SK-N-SH (cell line): ENCODE results near the gene RWDD3. TPM values are rescaled to one million over a fixed set of nuclear protein-coding genes. Genes with fewer than 3 reads are reported as not detected.

Source experiments
- CTCF ChIA-PET: fragments of 300-600, 350-600 bp; formaldehyde crosslinking; extraction: SDS; loops from one replicate; lab custom pipeline; 2021; lab: Yijun Ruan, JAX
- POLR2A ChIA-PET: fragments of 350-600 bp; sonication (Branson Sonifier 250); formaldehyde crosslinking; extraction: SDS; loops from one replicate; lab custom pipeline; 2020; ENCODE audit warnings: antibody characterized with exemption, inconsistent platforms; lab: Yijun Ruan, JAX
- DNase-seq: peaks from one replicate; pipeline ENCODE4 v3.0.0; 2012
- H2AFZ ChIP-seq: fragments of 200-600 bp; sonication (generic); 2 replicates; pipeline ENCODE4 v1.8.1; 2016; ENCODE audit warnings: antibody characterized with exemption, mild to moderate bottlenecking, low read depth
- H3F3A ChIP-seq: fragments of 200-600 bp; sonication (generic); replicated peaks from 2 replicates; pipeline ENCODE3; 2016; ENCODE audit warnings: antibody characterized with exemption, mild to moderate bottlenecking; ENCODE audit not compliant: insufficient read depth
- H3K27ac ChIP-seq, 2 experiments: fragments of 200-500 bp in 1 of 2; fragments of 200-600 bp in 1 of 2; sonication (Bioruptor generic) in 1 of 2; sonication (generic), shearing (Covaris generic) in 1 of 2; 2 replicates each; pipeline versions ENCODE4 v1.5.1 to v1.6.1; 2014 to 2016; ENCODE audit warnings: low read depth in 2 of 2, inconsistent platforms in 1 of 2, low read length in 1 of 2, mild to moderate bottlenecking in 1 of 2, mixed read lengths in 1 of 2
- H3K27me3 ChIP-seq: fragments of 200-600 bp; sonication (generic), shearing (Covaris generic); 2 replicates; pipeline ENCODE4 v1.6.1; 2016; ENCODE audit warnings: mixed run types; ENCODE audit not compliant: insufficient read depth
- H3K36me3 ChIP-seq, 2 experiments: fragments of 200-500 bp in 1 of 2; fragments of 200-600 bp in 1 of 2; sonication (Bioruptor generic) in 1 of 2; sonication (generic) in 1 of 2; replicated peaks in 1 of 2; 2 replicates each; pipeline versions ENCODE3 to v1.5.1; 2014 to 2016; ENCODE audit warnings: low read length in 1 of 2, mild to moderate bottlenecking in 1 of 2; ENCODE audit not compliant: insufficient read depth in 2 of 2, control insufficient read depth in 1 of 2
- H3K4me1 ChIP-seq, 2 experiments: fragments of 200-500 bp in 1 of 2; fragments of 200-600 bp in 1 of 2; sonication (Bioruptor generic) in 1 of 2; sonication (generic), shearing (Covaris generic) in 1 of 2; 2 replicates each; pipeline versions ENCODE4 v1.5.1 to v1.6.1; 2014 to 2016; ENCODE audit warnings: low read depth in 1 of 2, low read length in 1 of 2, mixed run types in 1 of 2; ENCODE audit not compliant: insufficient read depth in 2 of 2, control insufficient read depth in 1 of 2
- H3K4me2 ChIP-seq: fragments of 200-600 bp; sonication (generic), shearing (Covaris generic); 2 replicates; pipeline ENCODE4 v1.6.1; 2017; ENCODE audit warnings: mixed run types
- H3K4me3 ChIP-seq, 2 experiments: fragments of 200-500 bp in 1 of 2; fragments of 200-600 bp in 1 of 2; sonication (Bioruptor generic) in 1 of 2; sonication (generic), shearing (Covaris generic) in 1 of 2; 2 replicates each; pipeline versions ENCODE4 v1.5.1 to v1.8.1; 2014 to 2016; ENCODE audit warnings: low read depth in 2 of 2, inconsistent platforms in 1 of 2, low read length in 1 of 2, mild to moderate bottlenecking in 1 of 2, mixed read lengths in 1 of 2, moderate library complexity in 1 of 2
- H3K79me2 ChIP-seq: fragments of 200-600 bp; sonication (generic); 2 replicates; pipeline ENCODE4 v1.8.1; 2017; ENCODE audit warnings: mild to moderate bottlenecking; ENCODE audit not compliant: insufficient read depth
- H3K9ac ChIP-seq: fragments of 200-600 bp; sonication (generic); 2 replicates; pipeline ENCODE4 v1.6.1; 2017; ENCODE audit warnings: mixed run types
- H3K9me2 ChIP-seq: fragments of 200-600 bp; sonication (generic); 2 replicates; pipeline ENCODE4 v1.6.1; 2017; ENCODE audit warnings: mixed run types
- H3K9me3 ChIP-seq: fragments of 200-600 bp; sonication (generic); 2 replicates; pipeline ENCODE4 v1.6.1; 2017; ENCODE audit warnings: mixed run types, mild to moderate bottlenecking, moderate library complexity
- H4K20me1 ChIP-seq: fragments of 200-600 bp; sonication (generic); 2 replicates; pipeline ENCODE4 v1.6.1; 2017; ENCODE audit warnings: mild to moderate bottlenecking, mixed run types; ENCODE audit not compliant: insufficient read depth
- EP300 ChIP-seq, 2 experiments: IDR thresholded peaks; 2 replicates each; pipeline versions ENCODE4 v1.4.0 to v1.6.1; 2012; ENCODE audit warnings: borderline replicate concordance in 1 of 2, low read depth in 1 of 2, low read length in 1 of 2
- EZH2phosphoT487 ChIP-seq: fragments of 200-600 bp; sonication (generic); IDR thresholded peaks from 2 replicates; pipeline ENCODE4 v1.6.1; 2017; ENCODE audit warnings: low read depth, mixed run types, mild to moderate bottlenecking, antibody characterized with exemption, moderate library complexity, borderline replicate concordance
- FOSL2 ChIP-seq: IDR thresholded peaks from 2 replicates; pipeline ENCODE4 v1.4.0; 2012; ENCODE audit warnings: low read depth, mild to moderate bottlenecking, moderate library complexity, borderline replicate concordance
- FOXJ3 ChIP-seq: sonication (generic); formaldehyde crosslinking; IDR thresholded peaks from 2 replicates; pipeline ENCODE4 v1.5.1; 2020; ENCODE audit warnings: mild to moderate bottlenecking, missing genetic modification reagents
- FOXM1 ChIP-seq: IDR thresholded peaks from 2 replicates; pipeline ENCODE4 v1.4.0; 2012; ENCODE audit warnings: low read depth, mild to moderate bottlenecking
- GABPA ChIP-seq: IDR thresholded peaks from 2 replicates; pipeline ENCODE4 v1.4.0; 2012; ENCODE audit warnings: low read depth, mild to moderate bottlenecking
- IRF3 ChIP-seq: fragments of 150-350 bp; IDR thresholded peaks from 2 replicates; pipeline ENCODE4 v1.6.1; 2016; ENCODE audit warnings: mild to moderate bottlenecking, low read depth, low read length
- JUND ChIP-seq: IDR thresholded peaks from 2 replicates; pipeline ENCODE4 v1.4.0; 2012
- MXI1 ChIP-seq: IDR thresholded peaks from 2 replicates; pipeline ENCODE4 v1.6.1; 2012; ENCODE audit warnings: mild to moderate bottlenecking, low read depth, low read length, improper control_type of control experiment
- RAD21 ChIP-seq: IDR thresholded peaks from 2 replicates; pipeline ENCODE4 v1.6.1; 2012; ENCODE audit warnings: mild to moderate bottlenecking, low read length
- RFX5 ChIP-seq: IDR thresholded peaks from 2 replicates; pipeline ENCODE4 v1.6.1; 2012; ENCODE audit warnings: mild to moderate bottlenecking, improper control_type of control experiment, low read length
- RXRA ChIP-seq: IDR thresholded peaks from 2 replicates; pipeline ENCODE4 v1.4.0; 2012; ENCODE audit warnings: low read depth, mild to moderate bottlenecking, borderline replicate concordance
- SIN3A ChIP-seq: IDR thresholded peaks from 2 replicates; pipeline ENCODE4 v1.6.1; 2012; ENCODE audit warnings: low read depth, mild to moderate bottlenecking, low read length, moderate library complexity, borderline replicate concordance
- SMC3 ChIP-seq: IDR thresholded peaks from 2 replicates; pipeline ENCODE4 v1.6.1; 2012; ENCODE audit warnings: low read depth, low read length, improper control_type of control experiment
- TEAD4 ChIP-seq: IDR thresholded peaks from 2 replicates; pipeline ENCODE4 v1.4.0; 2012; ENCODE audit warnings: mild to moderate bottlenecking, borderline replicate concordance; ENCODE audit not compliant: insufficient read depth
- USF2 ChIP-seq: fragments of 150-350 bp; IDR thresholded peaks from 2 replicates; pipeline ENCODE4 v1.6.1; 2017; ENCODE audit warnings: antibody characterized with exemption, low read length, low read depth, borderline replicate concordance
- YY1 ChIP-seq: IDR thresholded peaks from 2 replicates; pipeline ENCODE4 v1.4.0; 2012; ENCODE audit warnings: low read depth, mild to moderate bottlenecking
- ZBTB33 ChIP-seq: IDR thresholded peaks from 2 replicates; pipeline ENCODE4 v1.4.0; 2012; ENCODE audit warnings: low read depth, borderline replicate concordance
- WGBS: methylation state at CpG from one replicate; pipeline ENCODE4 v1.1.6; 2017; ENCODE audit warnings: low lambda C conversion rate; 5-methylcytosine and 5-hydroxymethylcytosine counted together
- polyA plus RNA-seq, 3 experiments: library from polyadenylated mRNA; depleted of rRNA; stranded (reverse); fragments of >200 nt; gene quantifications; 2 replicates each; pipeline ENCODE4 v1.2.3, GENCODE V29; 2012

Gene RWDD3
- polyA plus RNA-seq, 1 of the 3 experiments (the other 2 are of a cell fraction) = 11.9 TPM

GRCh38 chr1:95230768-95231191, 3.2 kb upstream of the RWDD3 start:
- H3K9me3 ChIP-seq = no peaks in the 10 kb centered on the region
- no peak overlapping the region for H3K4me2 ChIP-seq
- no peak for DNase-seq
- H3K4me1 ChIP-seq = peaks cover 0 to 7% of the 10 kb centered on the region in 2 experiments; a peak in 2 of 4 replicates
- 89% methylated on average over 3 of the region's 3 CpGs for WGBS
- H3K4me3 ChIP-seq = no peak overlapping the region
- ChIA-PET CTCF (interaction anchor here (1.0 kb wide), 1 partner anchor 189 kb away, joined by 3 read pairs; no protein-coding TSS in a partner anchor), POLR2A (no interaction called here)
- H3F3A ChIP-seq = no peaks in the 10 kb centered on the region
- no peaks in the 10 kb centered on the region for H3K36me3 ChIP-seq
- no peaks in the 10 kb centered on the region for H3K27me3 ChIP-seq
- H3K27ac ChIP-seq = no peak overlapping the region
- TF ChIP-seq RXRA (no peak), ZBTB33 (no peak), GABPA (no peak), YY1 (no peak), SMC3 (no peak), EP300 (IDR thresholded peaks at IDR 0.05; ENCODE audit: borderline replicate concordance in 1 of 2, low read depth in 1 of 2, low read length in 1 of 2) (no peak), SIN3A (no peak), FOSL2 (no peak), IRF3 (no peak), RAD21 (no peak), RFX5 (no peak), FOXM1 (no peak), JUND (no peak), USF2 (no peak), EZH2phosphoT487 (no peak), MXI1 (no peak), FOXJ3 (CRISPR knock-in tag) (no peak), TEAD4 (no peak)
- H2AFZ ChIP-seq = no peak overlapping the region
- H3K9ac ChIP-seq = no peak overlapping the region
- peaks cover 15% of the 10 kb centered on the region for H3K79me2 ChIP-seq
- H3K9me2 ChIP-seq = no peaks in the 10 kb centered on the region
- H4K20me1 ChIP-seq = no peaks in the 10 kb centered on the region
